Right cardiac atrium (tissue), 5 donors: ENCODE data around the gene CORO1C. TPM values are rescaled to one million over a fixed set of nuclear protein-coding genes. Genes with fewer than 3 reads are reported as not detected.
A peak's percentile ranks its signal among the peaks of the same experiment; 100 is the strongest.
"Not testable (repeated sequence)": the region's sequence is repeated elsewhere in the genome, so short reads cannot be mapped to it uniquely, and the experiment has no call there.

Experiments used
- ATAC-seq, 2 donors: fragments of 200-7000 bp; cut with Tn5 transposase; one replicate each; pipeline versions ENCODE4 v1.8.0 to v1.9.1; 2020; ENCODE audit warnings: moderate library complexity in 2 of 2, mild to moderate bottlenecking in 1 of 2
- DNase-seq, 3 donors: peaks; one replicate each; pipeline ENCODE4 v3.0.0-alpha.2; 2020
- H3K27ac ChIP-seq: one replicate; pipeline ENCODE4 v1.5.1; 2013; ENCODE audit warnings: mild to moderate bottlenecking, low read length, control low read depth, moderate library complexity
- H3K27me3 ChIP-seq: one replicate; pipeline ENCODE4 v1.6.1; 2013; ENCODE audit not compliant: control insufficient read depth, insufficient read depth
- H3K4me1 ChIP-seq: one replicate; pipeline ENCODE4 v1.6.1; 2013; ENCODE audit warnings: low read length; ENCODE audit not compliant: control insufficient read depth, insufficient read depth
- H3K4me3 ChIP-seq: one replicate; pipeline ENCODE4 v1.5.1; 2013; ENCODE audit warnings: low read length, control low read depth
- H3K9me3 ChIP-seq: one replicate; pipeline ENCODE4 v1.6.1; 2013; ENCODE audit warnings: low read length; ENCODE audit not compliant: control insufficient read depth
- WGBS: extraction: QIAGEN DNeasy Blood & Tissue Kit; methylation state at CpG from one replicate; pipeline ENCODE4 v1.1.7; 2013; 5-methylcytosine and 5-hydroxymethylcytosine counted together
- intact Hi-C, 4 donors: fragments of 100-400 bp; cut with DNase I; formaldehyde crosslinking; loops; one replicate each; pipeline versions ENCODE4 v1.11.0 to v1.14.0; 2022 to 2023
- polyA plus RNA-seq: library from polyadenylated mRNA; stranded (reverse); fragments of 200-250 nt; gene quantifications from one replicate; pipeline ENCODE4 v1.2.3, GENCODE V29; 2013
- total RNA-seq, 4 donors: library from RNA; stranded (reverse); fragmentation: NEBNext Ultra II Directional; extraction: Animal tissue kit (Norgen Biotek cat#: 25700); gene quantifications; one replicate each; pipeline ENCODE4 v1.2.1, GENCODE V29; 2021
- donor health status: healthy with polysubstance abuse.
- donor health status: DM: no; HTN: yes; CAD: no.
- donor health status: DM: no; HTN: no; CAD: no.
- donor health status: DM: no; HTN: yes; CAD: no; lungs with severe emphysema.
- donor health status: DM: yes; HTN: yes; CAD: no.

The CORO1C gene
- total and polyA plus RNA-seq, 5 donors: 24.8 to 122 (median 85.5) TPM

DNA sequence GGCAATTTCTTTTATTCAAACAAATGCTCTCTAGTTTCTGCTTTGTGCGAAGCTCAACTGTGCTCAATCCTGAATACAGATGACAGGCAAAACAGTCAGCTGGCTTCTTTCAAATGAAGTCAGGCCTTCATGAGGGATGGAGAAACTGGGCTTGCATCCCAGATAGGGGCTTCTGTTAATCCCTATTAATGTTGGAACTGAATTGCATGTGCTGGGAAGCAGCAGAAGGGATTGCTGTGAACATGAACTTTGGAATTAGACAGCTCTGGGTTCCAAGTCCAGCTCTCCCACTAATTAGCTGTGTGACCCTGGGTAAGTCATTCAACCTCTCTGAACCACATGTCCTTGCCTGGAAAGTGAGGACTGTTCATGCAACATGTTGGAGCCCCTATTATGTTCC, 21.1 kb upstream of the CORO1C start:
- Histone ChIP-seq H3K27ac (no peak overlapping the region), H3K9me3 (no peaks in the 10 kb centered on the region), H3K27me3 (no peaks in the 10 kb centered on the region), H3K4me1 (no peaks in the 10 kb centered on the region), H3K4me3 (no peak overlapping the region)
- DNase-seq: peak in 1 of 3 donors; percentile 32
- intact Hi-C loops: no loop called here
- WGBS: 68% methylated on average over 1 of the region's 1 CpG
- peak; percentile 20 to 25 for ATAC-seq

DNA sequence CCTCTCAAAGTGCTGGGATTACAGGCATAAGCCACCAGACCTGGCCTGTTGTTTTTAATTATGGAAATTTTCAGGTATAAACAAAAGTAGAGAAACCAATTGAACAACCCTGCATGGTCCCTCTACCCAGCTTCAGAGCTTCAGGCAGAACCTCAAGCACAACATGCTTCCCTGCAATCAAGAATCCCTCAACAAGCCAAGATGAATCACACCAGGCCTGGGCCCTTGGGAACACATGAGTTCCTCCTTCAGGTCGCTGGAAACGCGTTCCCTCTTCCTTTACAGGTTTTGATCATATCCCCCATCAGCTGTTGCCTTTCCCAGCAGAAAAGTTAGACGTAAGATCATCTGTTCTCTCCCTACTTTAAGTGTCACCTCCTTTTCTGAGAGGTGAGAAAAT, 20.5 kb upstream of the CORO1C start:
- Histone ChIP-seq H3K27me3 (no peaks in the 10 kb centered on the region), H3K27ac (no peak overlapping the region)
- 32% methylated on average over 4 of the region's 4 CpGs for WGBS

DNA sequence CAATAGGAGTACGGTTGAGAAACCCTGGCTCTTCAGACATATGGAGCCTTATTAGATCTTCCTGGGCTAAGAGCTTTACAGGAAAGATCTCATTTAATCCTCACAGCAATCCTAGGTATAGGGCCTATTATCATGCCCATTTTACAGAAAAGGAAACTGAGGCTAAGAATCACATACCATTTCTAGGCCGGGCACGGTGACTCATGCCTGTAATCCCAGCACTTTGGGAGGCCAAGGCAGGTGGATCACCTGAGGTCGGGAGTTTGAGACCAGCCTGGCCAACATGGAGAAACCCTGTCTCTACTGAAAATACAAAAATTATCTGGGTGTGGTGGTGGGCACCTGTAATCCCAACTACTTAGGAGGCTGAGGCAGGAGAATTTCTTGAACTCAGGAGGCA, 19.7 kb upstream of the CORO1C start:
- H3K27ac ChIP-seq, H3K4me3 ChIP-seq, H3K4me1 ChIP-seq, DNase-seq, H3K27me3 ChIP-seq, ATAC-seq, H3K9me3 ChIP-seq, intact Hi-C loops: not testable (repeated sequence)
- 89% methylated on average over 4 of the region's 4 CpGs for WGBS

More for the DNA sequence above, 20.5 kb upstream of the CORO1C start:
- intact Hi-C loops: no loop called here
- H3K4me1 ChIP-seq: no peaks in the 10 kb centered on the region
- DNase-seq: no peak
- H3K4me3 ChIP-seq: no peak overlapping the region
- H3K9me3 ChIP-seq: no peaks in the 10 kb centered on the region
- ATAC-seq: peak in 1 of 2 donors; percentile 55

DNA sequence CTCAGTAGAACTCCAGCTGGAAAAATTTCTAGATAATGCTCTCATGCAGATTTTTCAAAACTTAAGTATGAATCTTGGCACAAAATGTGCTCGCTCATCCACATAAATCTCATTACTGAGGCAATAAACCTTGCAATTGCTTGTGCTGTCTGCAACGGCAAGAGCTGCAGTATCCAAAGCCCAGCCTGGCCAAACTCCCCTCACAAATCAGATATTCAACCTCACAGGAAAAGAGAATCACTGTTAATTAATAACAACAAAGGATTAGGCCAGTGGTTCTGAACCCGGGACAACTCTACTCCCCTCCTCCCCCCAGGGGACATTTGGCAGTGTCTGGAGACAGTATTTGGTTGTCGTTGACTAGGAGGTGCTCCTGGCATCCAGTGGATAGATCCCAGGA, 19.2 kb upstream of the CORO1C start:
- H3K4me1 ChIP-seq: no peaks in the 10 kb centered on the region

DNA sequence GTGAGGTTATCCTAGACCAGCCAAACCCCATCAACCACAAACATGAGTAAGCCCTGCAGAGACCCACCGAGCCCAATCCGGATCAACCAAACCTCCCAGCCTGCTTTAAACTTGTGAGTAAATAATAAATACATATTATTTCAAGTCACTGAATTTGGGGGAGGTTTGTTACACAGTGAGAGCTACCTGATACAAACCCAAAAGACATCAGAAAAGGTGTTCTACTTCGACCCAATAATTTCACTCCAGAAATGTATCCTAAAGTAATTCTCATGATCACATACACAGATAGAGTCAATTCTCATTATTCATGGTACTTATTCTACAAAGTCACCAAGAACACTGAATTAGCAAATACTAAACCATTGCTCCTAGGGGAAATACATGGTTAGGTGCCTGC, 16.2 kb upstream of the CORO1C start:
- 99% methylated on average over 3 of the region's 3 CpGs for WGBS
- H3K27me3 ChIP-seq: no peaks in the 10 kb centered on the region
- no peak for DNase-seq

More for the DNA sequence above, 19.2 kb upstream of the CORO1C start:
- H3K27me3 ChIP-seq: no peaks in the 10 kb centered on the region
- 36% methylated on average over 4 of the region's 4 CpGs for WGBS
- H3K4me3 ChIP-seq: no peak overlapping the region
- H3K9me3 ChIP-seq: no peaks in the 10 kb centered on the region
- peak in 1 of 2 donors; percentile 15 for ATAC-seq
- intact Hi-C loops: no loop called here
- DNase-seq: no peak
- no peak overlapping the region for H3K27ac ChIP-seq

DNA sequence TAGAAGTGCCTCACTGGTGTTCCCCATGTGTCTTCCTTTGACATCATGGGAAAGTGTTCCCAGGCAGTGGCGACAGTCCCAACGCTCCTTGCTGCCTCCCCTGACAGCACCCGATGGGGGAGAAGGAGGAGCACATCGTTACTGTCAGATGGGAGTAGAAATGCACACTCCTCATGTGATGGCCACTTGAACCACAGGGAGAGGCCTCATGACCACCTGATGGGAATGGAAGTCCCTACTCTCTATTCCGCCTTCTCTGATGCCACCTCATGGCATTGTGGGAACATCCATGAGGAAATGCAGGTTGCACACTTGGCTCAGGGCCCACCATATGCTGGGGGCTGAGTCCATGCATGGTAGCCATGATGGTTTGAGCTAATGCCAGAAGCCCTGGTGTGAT, 14.3 kb upstream of the CORO1C start:
- WGBS: 85% methylated on average over 5 of the region's 5 CpGs
- intact Hi-C loops: no loop called here
- ATAC-seq: no peak
- Histone ChIP-seq H3K27ac (no peak overlapping the region), H3K4me1 (no peaks in the 10 kb centered on the region), H3K27me3 (no peaks in the 10 kb centered on the region), H3K4me3 (no peak overlapping the region), H3K9me3 (no peaks in the 10 kb centered on the region)
- no peak for DNase-seq

More for the DNA sequence above, 16.2 kb upstream of the CORO1C start:
- ATAC-seq: no peak
- Histone ChIP-seq H3K4me3 (no peak overlapping the region), H3K9me3 (no peaks in the 10 kb centered on the region), H3K4me1 (no peaks in the 10 kb centered on the region), H3K27ac (no peak overlapping the region)
- intact Hi-C loops: no loop called here

DNA sequence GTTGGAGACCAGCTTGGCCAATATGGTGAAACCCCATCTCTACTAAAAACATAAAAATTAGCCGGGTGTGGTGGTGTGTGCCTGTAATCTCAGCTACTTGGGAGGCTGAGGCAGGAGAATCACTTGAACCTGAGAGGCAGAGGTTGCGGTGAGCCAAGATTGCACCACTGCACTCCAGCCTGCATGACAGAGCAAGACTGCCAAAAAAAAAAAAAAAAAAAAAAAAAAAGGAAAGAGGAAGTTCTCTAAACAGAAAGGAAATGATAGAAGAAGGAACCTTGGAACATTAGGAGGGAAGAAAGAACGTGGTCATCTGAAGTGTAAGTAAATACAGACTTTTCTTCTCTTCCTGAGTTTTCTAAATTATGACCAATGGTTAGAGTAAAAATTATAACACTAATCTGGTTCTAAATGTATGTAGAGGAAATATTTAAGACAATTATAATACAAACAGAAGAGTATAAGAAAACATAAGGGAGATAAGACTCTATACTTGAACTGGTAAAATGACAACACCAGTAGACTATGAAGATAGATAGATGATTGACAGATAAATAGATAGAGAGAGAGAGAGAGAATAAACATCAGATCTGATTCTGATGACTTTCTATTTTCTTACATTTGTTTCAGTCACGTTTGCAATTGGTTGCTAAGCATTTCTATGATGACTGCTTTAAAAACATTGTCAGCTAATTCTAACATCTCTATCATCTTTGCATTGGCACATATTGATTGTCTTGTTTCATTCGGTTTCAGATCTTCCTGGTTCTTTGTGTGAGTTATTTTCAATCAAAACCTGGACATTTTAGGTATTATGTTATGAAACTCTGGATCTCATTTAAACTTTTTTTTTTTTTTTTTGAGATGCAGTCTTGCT, 12.9 kb upstream of the CORO1C start:
- DNase-seq (no peak), ATAC-seq (peak in 1 of 2 donors; percentile 35)
- H3K27ac ChIP-seq: no peak overlapping the region
- H3K27me3 ChIP-seq: no peaks in the 10 kb centered on the region
- no peaks in the 10 kb centered on the region for H3K9me3 ChIP-seq
- WGBS: 63% methylated on average over 5 of the region's 5 CpGs
- H3K4me3 ChIP-seq: no peak overlapping the region
- intact Hi-C loops: no loop called here
- no peaks in the 10 kb centered on the region for H3K4me1 ChIP-seq

DNA sequence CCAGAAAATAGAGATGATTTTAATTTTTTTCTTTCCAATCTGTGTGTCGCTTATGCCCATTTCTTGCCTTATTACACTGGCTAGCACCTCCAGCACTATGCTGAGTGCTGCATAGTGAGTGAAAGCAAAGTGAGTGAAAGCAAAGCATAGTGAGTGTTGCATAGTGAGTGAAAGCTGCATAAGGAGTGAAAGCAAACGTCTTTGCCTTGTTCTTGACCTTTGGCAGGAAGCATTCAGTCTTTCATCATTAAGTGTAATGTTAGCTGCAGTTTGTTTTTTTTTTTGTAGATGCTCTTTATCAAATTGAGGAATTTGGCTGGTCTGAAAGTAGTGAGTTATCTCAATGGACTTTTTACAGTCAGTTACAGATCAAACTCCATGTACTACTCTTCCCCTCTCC, 6.9 kb upstream of the CORO1C start:
- no peaks in the 10 kb centered on the region for H3K9me3 ChIP-seq
- H3K4me3 ChIP-seq: no peak overlapping the region
- H3K27ac ChIP-seq: no peak overlapping the region
- H3K4me1 ChIP-seq: no peaks in the 10 kb centered on the region
- ATAC-seq (no peak), DNase-seq (no peak)
- intact Hi-C loops: loop anchor here in 2 of 4 donors (10.0 kb wide), 1 partner anchor 63 kb away; no protein-coding TSS in a partner anchor
- 60% methylated on average over 2 of the region's 2 CpGs for WGBS
- H3K27me3 ChIP-seq: no peaks in the 10 kb centered on the region

DNA sequence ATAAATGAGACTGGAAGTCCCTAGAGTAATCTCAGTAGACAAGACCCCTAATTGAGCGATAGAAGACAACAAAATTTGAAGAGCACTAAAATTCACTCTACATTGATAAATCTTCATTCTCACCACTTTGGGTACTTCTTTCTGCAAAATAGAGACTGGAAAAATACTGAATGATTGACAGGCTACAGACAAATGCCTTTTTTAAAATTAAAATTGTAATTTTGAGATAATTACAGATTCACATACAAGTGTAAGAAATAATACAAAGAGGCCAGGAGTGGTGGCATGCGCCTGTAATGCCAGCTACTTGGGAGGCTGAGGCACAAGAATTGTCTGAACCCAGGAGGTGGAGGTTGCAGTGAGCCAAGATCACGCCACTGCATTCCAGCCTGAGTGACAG, 4.5 kb upstream of the CORO1C start:
- intact Hi-C loops: loop anchor here in 2 of 4 donors (10.0 kb wide), 1 partner anchor 61 kb away; no protein-coding TSS in a partner anchor
- no peak for ATAC-seq

DNA sequence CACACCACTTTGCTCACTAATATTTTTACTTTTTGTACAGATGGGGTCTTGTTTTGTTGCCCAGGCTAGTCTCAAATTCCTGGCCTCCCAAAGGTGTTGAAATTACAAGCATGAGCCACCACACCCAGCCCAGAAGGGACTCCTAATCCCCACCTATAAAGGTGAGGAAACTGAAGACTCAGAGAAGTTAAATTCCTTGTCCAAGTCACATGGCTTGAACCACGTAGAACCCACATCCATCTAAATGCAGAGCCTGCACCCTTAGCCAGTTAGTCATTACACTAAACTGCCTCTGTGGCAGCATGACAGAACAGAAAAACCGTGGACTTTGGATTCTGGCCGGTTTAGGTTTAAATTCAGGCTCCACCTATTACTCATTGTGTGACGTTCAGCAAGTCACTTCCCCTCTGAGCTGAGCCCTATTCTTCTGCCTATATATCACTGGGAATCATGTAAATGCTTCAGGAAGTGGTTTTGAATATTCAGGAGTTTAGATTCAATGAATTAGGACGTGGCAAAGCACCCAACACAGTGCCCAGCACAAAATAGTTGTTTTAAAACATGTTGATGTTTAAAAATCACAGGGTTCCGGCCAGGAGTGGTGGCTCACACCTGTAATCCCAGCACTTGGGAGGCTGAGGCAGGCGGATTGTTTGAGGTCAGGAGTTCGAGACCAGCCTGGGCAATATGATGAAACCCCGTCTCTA, 3.0 kb upstream of the CORO1C start:
- 56% methylated on average over 9 of the region's 9 CpGs for WGBS
- DNase-seq: no peak
- ATAC-seq: no peak

More for the DNA sequence above, 4.5 kb upstream of the CORO1C start:
- H3K27ac ChIP-seq: no peak overlapping the region
- H3K27me3 ChIP-seq: no peaks in the 10 kb centered on the region
- DNase-seq: no peak
- H3K9me3 ChIP-seq: no peaks in the 10 kb centered on the region
- H3K4me1 ChIP-seq: no peaks in the 10 kb centered on the region
- H3K4me3 ChIP-seq: no peak overlapping the region
- 93% methylated on average over 3 of the region's 3 CpGs for WGBS

DNA sequence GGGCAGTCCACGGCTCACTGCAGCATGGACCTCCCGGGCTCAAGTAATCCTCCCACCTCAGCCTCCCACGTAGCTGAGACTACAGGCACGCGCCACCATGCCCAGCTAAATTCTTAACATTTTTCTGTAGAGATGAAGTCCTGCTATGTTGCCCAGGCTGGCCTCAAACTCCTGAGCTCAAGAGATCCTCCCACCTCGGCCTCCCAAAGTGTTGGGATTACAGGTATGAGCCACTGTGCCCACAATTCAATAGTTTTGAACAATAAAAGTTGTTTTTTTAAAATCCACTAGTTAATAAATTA, 1.9 kb upstream of the CORO1C start:
- not testable (repeated sequence) for DNase-seq, H3K4me3 ChIP-seq, H3K4me1 ChIP-seq, ATAC-seq, H3K27me3 ChIP-seq, H3K9me3 ChIP-seq
- H3K27ac ChIP-seq: peak overlapping the region; percentile 51
- 98% methylated on average over 6 of the region's 6 CpGs for WGBS
- intact Hi-C loops: loop anchor here in 2 of 4 donors (5.0 to 10.0 kb wide), 2 partner anchors 54 to 58 kb away; no protein-coding TSS in a partner anchor

More for the DNA sequence above, 3.0 kb upstream of the CORO1C start:
- H3K9me3 ChIP-seq: no peaks in the 10 kb centered on the region
- no peak overlapping the region for H3K4me3 ChIP-seq
- no peaks in the 10 kb centered on the region for H3K4me1 ChIP-seq
- H3K27ac ChIP-seq: peak overlapping the region; percentile 55
- no peaks in the 10 kb centered on the region for H3K27me3 ChIP-seq
- intact Hi-C loops: loop anchor here in 2 of 4 donors (5.0 to 10.0 kb wide), 2 partner anchors 53 to 60 kb away; no protein-coding TSS in a partner anchor
